Loucy (cell line): Measurements from ENCODE around the gene FAF1.

Source experiments
- H2AFZ ChIP-seq: fragments of 200-600 bp; sonication (generic); 2 replicates; pipeline ENCODE4 v1.6.0; 2016; ENCODE audit warnings: antibody characterized with exemption, mild to moderate bottlenecking, low read length, moderate library complexity
- H3F3A ChIP-seq: fragments of 200-600 bp; 2 replicates; pipeline ENCODE4 v1.6.0; 2016; ENCODE audit warnings: antibody characterized with exemption, low read depth, mild to moderate bottlenecking
- H3K27me3 ChIP-seq: fragments of 200-600 bp; sonication (generic); 2 replicates; pipeline ENCODE4 v1.6.1; 2014; ENCODE audit warnings: low read length, mild to moderate bottlenecking; ENCODE audit not compliant: insufficient read depth, poor library complexity, severe bottlenecking
- H3K36me3 ChIP-seq: fragments of 200-600 bp; sonication (generic); 2 replicates; pipeline ENCODE4 v1.6.1; 2016; ENCODE audit warnings: low read length; ENCODE audit not compliant: insufficient read depth
- H3K4me1 ChIP-seq: fragments of 200-600 bp; sonication (generic); 2 replicates; pipeline ENCODE4 v1.5.1; 2014; ENCODE audit warnings: low read length, mild to moderate bottlenecking; ENCODE audit not compliant: insufficient read depth, poor library complexity, severe bottlenecking
- H3K4me2 ChIP-seq: fragments of 200-600 bp; sonication (generic); 2 replicates; pipeline ENCODE4 v1.6.0; 2014; ENCODE audit warnings: antibody characterized with exemption, low read length, low read depth, mild to moderate bottlenecking; ENCODE audit not compliant: poor library complexity, severe bottlenecking
- H3K4me3 ChIP-seq: fragments of 200-600 bp; sonication (generic); 2 replicates; pipeline ENCODE4 v1.5.1; 2014; ENCODE audit warnings: low read length, mild to moderate bottlenecking, mixed read lengths; ENCODE audit not compliant: poor library complexity, severe bottlenecking
- H3K79me2 ChIP-seq: fragments of 200-600 bp; sonication (generic); 2 replicates; pipeline ENCODE4 v1.6.1; 2014; ENCODE audit warnings: low read length; ENCODE audit not compliant: insufficient read depth
- H3K9ac ChIP-seq: fragments of 200-600 bp; sonication (generic); 2 replicates; pipeline ENCODE4 v1.6.0; 2014; ENCODE audit warnings: mild to moderate bottlenecking, low read depth, low read length, moderate library complexity; ENCODE audit not compliant: poor library complexity, severe bottlenecking
- H3K9me2 ChIP-seq: fragments of 200-600 bp; sonication (generic); replicated peaks from 2 replicates; pipeline ENCODE4 v1.6.1; 2016; ENCODE audit warnings: low read depth, low read length, mixed read lengths
- H3K9me3 ChIP-seq: fragments of 200-600 bp; sonication (generic); 2 replicates; pipeline ENCODE4 v1.6.1; 2014; ENCODE audit warnings: mild to moderate bottlenecking, antibody characterized with exemption, low read length, low read depth; ENCODE audit not compliant: insufficient read depth
- H4K20me1 ChIP-seq: fragments of 200-600 bp; sonication (generic); 2 replicates; pipeline ENCODE4 v1.6.0; 2014; ENCODE audit warnings: antibody characterized with exemption, low read length, mild to moderate bottlenecking; ENCODE audit not compliant: insufficient read depth, poor library complexity, severe bottlenecking
- CTCF ChIP-seq: fragments of 200-600 bp; sonication (generic); conservative IDR thresholded peaks from 2 replicates; pipeline ENCODE4 v1.5.1; 2014; ENCODE audit warnings: mild to moderate bottlenecking, antibody characterized with exemption, low read length
- EZH2phosphoT487 ChIP-seq: fragments of 200-600 bp; IDR thresholded peaks from 2 replicates; pipeline ENCODE4 v1.6.1; 2018; ENCODE audit warnings: antibody characterized with exemption, mild to moderate bottlenecking, moderate library complexity, borderline replicate concordance

The FAF1 gene

GRCh38 chr1:50591598-50591997 lies 368.5 kb downstream of the FAF1 start:
- TF ChIP-seq EZH2phosphoT487 = no peak
- TF ChIP-seq CTCF = no peak
- Histone ChIP-seq H3K9me3 (no peaks in the 10 kb centered on the region), H3K4me2 (no peak overlapping the region), H3K9me2 (no peaks in the 10 kb centered on the region), H3K4me3 (no peak overlapping the region), H3K27me3 (no peaks in the 10 kb centered on the region), H3K36me3 (peaks cover 45% of the 10 kb centered on the region), H4K20me1 (no peaks in the 10 kb centered on the region), H3K9ac (no peak overlapping the region), H3K79me2 (no peaks in the 10 kb centered on the region), H3F3A (no peaks in the 10 kb centered on the region), H3K4me1 (no peaks in the 10 kb centered on the region), H2AFZ (no peak overlapping the region)

GRCh38 chr1:50582346-50582745 lies 377.7 kb downstream of the FAF1 start:
- Histone ChIP-seq H3K27me3 (no peaks in the 10 kb centered on the region), H3K79me2 (no peaks in the 10 kb centered on the region), H4K20me1 (no peaks in the 10 kb centered on the region), H3K4me1 (peaks cover 4% of the 10 kb centered on the region), H3K9ac (no peak overlapping the region), H3K9me3 (no peaks in the 10 kb centered on the region), H3F3A (no peaks in the 10 kb centered on the region), H2AFZ (no peak overlapping the region), H3K36me3 (peaks cover 25% of the 10 kb centered on the region), H3K4me3 (no peak overlapping the region), H3K4me2 (no peak overlapping the region), H3K9me2 (no peaks in the 10 kb centered on the region)
- TF ChIP-seq EZH2phosphoT487 (no peak), CTCF (peak; percentile 23; the same call in 1 of the 2 replicates)

- Histone ChIP-seq H3F3A (no peaks in the 10 kb centered on the region), H3K79me2 (no peaks in the 10 kb centered on the region), H2AFZ (no peak overlapping the region), H3K9me2 (no peaks in the 10 kb centered on the region), H4K20me1 (no peaks in the 10 kb centered on the region), H3K27me3 (no peaks in the 10 kb centered on the region), H3K9me3 (no peaks in the 10 kb centered on the region), H3K4me2 (no peak overlapping the region), H3K36me3 (peaks cover 26% of the 10 kb centered on the region), H3K4me1 (peaks cover 4% of the 10 kb centered on the region), H3K4me3 (no peak overlapping the region), H3K9ac (no peak overlapping the region)
- TF ChIP-seq CTCF (no peak), EZH2phosphoT487 (no peak)
Measured at GRCh38 chr1:50570066-50570468, 390.0 kb downstream of the FAF1 start.
